NCI-H1048 (cell line): ENCODE data around the gene FKBP15.

Experiments
- DNase-seq: peaks from one replicate; lab custom pipeline; 2025; lab: John Stamatoyannopoulos, UW

The FKBP15 gene

DNA sequence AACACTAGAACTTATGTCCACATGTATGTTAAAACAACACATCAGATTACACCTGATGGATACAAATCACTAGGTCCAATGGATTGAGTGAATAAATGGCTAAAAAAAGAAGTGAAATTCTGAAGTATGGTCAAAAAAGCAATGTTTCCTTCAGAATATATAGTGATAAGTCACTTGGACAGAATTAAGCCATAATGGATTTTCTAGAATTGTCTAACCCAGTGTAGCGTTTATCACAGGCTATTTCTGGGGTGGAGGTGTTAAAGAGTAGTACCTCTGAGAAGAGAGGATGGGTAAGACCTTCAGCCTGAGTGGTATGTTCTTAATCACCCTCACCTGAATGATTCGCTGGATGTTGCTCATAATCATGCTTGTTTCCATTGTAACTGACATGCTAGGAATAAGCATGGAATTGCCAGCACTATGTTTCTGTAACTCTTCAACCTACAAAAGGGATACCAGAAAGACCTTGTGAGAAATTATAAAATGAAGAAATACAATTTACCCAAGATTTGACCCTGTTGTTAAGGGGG, 37.1 kb downstream of the FKBP15 start:
- DNase-seq = no peak

DNA sequence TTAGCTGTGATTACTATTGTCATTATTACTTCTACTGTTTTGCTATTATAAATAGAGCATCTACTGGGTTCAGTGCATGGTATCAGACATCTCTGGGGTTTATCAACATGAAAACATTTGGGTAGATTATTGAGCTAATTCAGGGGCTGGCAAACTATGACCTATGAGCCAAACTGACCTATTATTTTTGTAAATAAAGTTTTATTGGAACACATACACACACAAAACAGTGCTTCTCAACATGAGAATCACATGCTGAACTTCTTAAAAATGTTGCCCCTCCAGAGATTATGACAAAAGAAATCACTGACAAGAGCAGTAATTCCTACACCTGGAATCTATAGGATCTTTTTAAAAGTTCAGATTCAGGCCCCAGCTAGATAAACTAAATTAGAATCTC, 39.9 kb downstream of the FKBP15 start:
- DNase-seq = no peak

DNA sequence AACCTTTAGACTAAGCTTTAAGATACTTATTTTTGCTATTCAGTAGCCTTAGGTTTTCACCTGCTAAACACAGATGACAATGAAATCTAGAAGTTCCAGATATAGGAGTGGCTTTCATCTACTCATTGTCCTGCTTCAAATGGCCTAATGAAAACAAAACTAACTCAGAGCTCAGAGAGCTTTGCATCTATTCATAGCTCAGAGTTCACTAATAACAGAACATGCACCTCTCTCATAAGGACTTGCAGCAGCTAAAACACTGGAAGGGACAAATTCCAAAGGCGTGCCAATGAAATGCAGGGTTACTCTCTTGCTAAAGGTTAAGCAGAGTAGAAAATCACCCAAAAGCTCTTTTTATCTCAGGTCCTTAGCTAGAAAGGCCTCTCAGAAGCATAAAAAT, 41.2 kb downstream of the FKBP15 start:
- no peak for DNase-seq

DNA sequence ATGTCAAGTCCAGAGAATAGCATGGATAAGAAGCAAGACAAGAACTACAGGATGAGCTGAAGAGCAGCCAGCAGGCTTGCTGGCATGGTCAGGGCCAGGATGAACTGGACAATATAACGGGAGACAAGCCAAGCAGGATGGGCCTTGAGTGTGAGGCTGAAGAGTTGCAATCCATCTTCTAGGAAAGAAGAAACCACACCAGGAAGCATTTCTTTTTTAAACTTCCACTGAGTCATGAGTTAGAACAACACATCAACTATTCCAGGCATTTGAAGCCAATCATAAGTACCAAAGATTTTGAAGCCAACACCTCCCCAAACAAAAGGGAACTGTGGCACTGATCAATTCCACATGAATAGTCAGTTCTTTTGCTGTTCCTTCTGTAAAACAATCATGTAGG, 43.0 kb downstream of the FKBP15 start:
- no peak for DNase-seq

DNA sequence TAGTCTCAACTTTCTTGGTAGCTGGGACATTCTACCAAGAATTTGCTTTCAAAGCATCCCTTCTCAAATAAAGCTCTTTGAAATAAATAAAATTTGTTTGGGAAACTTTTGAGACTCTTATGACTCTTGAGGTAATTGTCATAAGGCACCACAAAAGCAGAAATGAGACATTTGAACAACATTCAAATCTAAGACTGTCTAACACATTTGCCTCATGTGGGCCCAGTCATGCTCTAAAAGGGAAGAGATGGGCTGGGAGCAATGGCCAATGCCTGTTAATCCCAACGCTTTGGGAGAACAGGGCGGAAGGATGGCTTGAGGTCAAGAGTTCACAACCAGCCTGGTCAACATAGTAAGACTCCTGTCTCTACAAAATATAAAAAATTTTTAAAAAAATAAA, 43.8 kb downstream of the FKBP15 start:
- DNase-seq = no peak

DNA sequence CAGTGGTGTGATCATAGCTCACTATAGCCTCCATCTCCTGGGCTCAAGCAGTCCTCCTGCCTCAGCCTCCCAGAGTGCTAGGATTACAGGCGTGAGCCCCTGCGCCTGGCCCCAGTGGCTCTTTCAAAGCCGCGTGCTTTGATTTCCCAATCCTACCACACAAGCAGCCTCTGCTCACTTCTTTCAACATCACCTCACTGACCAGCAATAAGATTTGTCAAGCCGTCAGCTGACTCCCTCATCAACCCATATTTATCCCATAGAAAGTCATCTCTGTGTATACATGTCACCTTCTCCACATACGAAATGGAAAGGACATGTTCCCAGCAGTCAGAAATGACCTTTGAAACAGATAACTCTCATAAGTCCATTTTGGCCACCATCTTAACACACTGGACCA, 44.3 kb downstream of the FKBP15 start:
- DNase-seq = no peak

GRCh38 chr9:113173341-113173740, 47.7 kb downstream of the FKBP15 start:
- DNase-seq = no peak

DNA sequence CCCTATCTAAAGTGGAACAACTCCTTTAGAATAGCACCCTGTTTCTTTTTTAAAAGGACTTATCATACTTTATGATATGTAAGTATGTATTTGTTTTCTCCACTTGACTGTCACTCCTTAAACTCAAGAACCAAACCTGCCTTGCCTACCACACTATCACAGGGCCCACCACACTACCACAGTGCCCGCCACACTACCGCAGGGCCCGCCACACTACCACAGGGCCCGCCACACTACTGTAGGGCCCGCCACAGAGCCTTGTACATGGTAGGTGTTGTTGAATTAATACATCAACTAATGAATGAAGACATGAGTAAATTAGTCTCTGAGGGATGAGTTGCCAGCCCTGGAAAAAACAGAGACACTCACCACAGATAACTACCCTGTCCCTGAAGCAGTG, 52.3 kb downstream of the FKBP15 start:
- DNase-seq = no peak

DNA sequence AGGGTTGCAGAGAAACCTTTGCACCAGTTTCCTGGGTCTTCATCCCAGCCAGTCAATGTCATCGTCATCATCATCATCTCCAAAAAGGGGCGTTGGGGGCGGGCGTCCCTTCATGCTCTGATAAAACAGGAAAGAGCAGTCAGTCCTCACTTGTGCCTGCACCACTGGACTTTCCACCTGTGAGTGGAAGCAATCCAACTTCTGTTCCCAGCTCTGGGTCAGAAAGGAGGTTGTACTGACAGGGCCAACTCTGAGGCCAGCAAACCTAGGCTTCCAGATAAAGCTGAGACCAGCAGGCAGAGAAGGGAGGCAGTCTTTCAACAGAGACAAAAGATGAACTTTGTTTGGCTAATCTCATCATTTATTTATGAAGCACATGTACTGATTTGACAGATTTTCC, 55.0 kb downstream of the FKBP15 start:
- DNase-seq = no peak

DNA sequence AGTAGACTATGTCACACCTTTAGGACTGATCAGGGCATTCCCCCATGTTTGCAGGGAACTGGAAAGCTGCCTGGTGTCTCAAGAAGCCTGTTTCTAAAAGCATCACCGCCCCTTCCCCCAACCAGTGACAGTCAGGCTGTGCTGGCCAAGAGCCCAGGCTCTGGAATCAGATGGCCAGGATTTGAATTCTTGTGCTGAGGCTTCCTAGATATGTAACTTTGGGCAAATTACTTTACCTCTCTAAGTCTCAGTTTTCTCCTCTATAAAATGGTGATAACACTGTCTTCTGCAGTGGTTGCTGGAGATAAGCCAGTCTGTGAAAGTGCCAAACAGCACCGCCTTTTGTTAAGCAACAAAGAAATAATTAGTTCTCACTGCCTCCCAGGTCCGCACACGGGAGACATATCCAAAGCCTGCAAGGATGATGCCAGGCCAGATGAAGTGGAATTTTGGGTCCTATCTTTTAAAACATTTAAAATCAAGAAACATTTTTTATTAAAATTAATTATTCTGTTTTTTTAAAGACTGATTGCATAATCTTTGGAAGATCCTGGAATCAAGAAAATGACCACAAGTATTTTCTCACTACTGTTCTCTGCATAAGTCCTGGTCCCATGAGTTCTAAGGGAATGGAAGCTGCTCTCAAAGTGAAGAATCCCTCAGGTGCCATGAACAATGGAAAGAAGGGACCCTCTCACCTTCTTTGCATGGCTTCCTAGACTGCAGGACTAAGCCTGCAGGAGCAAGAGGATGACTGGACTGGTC, 56.4 kb downstream of the FKBP15 start:
- no peak for DNase-seq

GRCh38 chr9:113163001-113163400, 58.1 kb downstream of the FKBP15 start:
- no peak for DNase-seq

GRCh38 chr9:113160571-113160970, 60.5 kb downstream of the FKBP15 start:
- no peak for DNase-seq

- DNase-seq = no peak
Measured at GRCh38 chr9:113158446-113158845, 62.6 kb downstream of the FKBP15 start.

GRCh38 chr9:113156880-113157279, 64.2 kb downstream of the FKBP15 start:
- DNase-seq = no peak

DNA sequence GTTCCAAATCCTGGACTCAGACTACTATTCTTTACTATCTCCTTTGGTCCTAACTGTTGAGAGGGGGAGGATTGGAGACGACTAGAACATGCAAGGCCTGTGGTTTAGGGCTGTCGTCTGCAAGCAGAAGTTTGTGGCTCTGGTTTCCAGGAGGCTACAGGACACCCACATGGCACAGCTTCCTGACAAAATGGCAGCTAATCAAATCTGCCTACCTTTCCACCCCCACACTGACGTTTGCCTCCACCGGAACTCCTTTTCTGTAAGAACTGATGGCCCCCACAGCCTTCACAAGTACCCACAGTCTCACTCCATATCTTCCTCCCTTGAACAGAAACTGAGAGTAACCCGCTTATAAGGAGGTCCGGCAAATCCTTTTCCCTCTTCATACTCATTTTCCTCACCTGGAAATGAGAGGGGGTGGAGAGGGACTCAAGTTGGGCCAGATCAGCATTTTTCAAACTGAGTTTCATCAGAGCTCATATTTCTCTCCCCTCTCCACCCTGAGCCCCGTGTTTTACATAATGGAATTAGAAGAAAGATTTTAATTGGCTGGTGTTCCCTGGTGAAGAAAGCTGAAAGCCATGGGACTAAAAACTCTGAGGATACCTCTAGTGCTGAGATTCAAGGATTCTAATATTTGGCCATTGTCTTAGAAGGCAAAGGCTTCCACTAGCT, 65.0 kb downstream of the FKBP15 start:
- DNase-seq = no peak

GRCh38 chr9:113154946-113155345, 66.1 kb downstream of the FKBP15 start:
- DNase-seq = no peak

DNA sequence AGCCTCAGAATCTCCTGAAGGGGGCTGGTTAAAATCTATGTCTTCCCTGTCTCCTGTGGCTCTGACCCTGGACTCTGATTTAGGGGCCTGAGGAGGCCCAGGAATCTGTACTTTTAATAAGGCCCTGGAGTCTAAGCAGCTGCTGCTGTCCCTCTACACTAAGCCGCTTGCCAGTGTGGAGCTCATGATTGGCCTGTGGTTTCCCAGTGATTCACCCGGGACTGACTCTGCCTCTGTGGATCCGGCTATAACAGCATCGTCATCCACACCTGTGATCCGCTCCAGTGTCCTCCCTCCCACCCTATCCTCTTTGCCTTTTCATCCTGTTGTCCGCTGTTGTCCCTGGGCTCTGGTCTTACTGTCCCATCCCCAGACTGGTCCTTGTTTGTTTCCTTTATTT, 66.6 kb downstream of the FKBP15 start:
- DNase-seq = no peak

DNA sequence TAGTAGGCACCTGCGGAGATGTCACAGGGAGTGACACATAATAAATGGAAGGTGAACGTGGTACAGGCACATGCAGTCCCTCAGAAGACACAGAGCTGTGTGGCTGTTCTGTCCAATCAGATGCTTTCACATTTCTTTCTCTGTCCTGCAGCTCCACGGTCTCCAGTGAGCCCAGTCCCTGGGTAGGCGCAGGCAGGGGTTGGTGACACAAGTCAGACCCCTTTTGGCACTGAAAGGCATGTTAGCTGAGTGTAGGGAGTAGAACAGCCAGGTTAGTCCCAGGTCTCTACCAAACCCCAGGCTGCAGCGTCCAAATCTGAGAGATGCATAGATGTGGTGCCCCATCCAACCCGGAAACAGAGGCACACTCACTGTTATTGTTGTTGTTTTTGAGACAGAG, 67.5 kb downstream of the FKBP15 start:
- no peak for DNase-seq

DNA sequence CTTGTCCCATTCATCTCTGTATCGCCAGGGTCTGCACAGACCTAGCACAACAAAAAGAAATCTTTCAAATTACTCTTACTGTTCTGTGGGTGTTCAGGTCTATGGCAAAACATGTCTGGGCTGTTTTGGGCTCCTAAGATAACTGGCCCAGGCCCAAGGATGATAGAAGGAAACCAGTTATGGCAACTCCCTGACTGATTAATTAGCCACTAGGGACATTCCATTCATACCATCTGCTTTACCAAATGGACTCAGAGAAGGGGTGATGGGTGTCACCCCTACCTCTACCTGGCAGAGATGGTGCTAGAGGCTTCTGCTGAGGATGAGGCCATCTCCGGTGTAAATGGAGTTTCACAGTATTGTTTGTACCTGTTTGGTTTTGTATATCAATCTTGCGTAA, 68.4 kb downstream of the FKBP15 start:
- DNase-seq = no peak

GRCh38 chr9:113151696-113152630, 69.1 kb downstream of the FKBP15 start:
- no peak for DNase-seq

GRCh38 chr9:113150670-113151611, 70.1 kb downstream of the FKBP15 start, which contains the start of gene SLC31A2:
SLC31A2 (plus strand) TSS chr9:113151007; CDS start chr9:113151075, 68 bp downstream.
- DNase-seq = peak; percentile 74
